ENCODE data around the gene ADK. TPM values are rescaled to one million over a fixed set of nuclear protein-coding genes. Genes with fewer than 3 reads are reported as not detected.
"Not testable (repeated sequence)": the region's sequence is repeated elsewhere in the genome, so short reads cannot be mapped to it uniquely, and the experiment has no call there.

ADK gene
- total RNA-seq, 1 experiment from 2014 or later: 26.8 TPM

GRCh38 chr10:74222467-74222866 lies 71.4 kb downstream of the ADK start:
- H3K23ac ChIP-seq (ENCODE audit: insufficient read length, low read depth, low read length); H3K27me3 Mint-ChIP-seq (ENCODE audit: low read depth); H3K9me3 Mint-ChIP-seq; H4K91ac ChIP-seq (ENCODE audit: insufficient read length, low read depth, low read length); H3K4me1 ChIP-seq (ENCODE audit: insufficient read depth, low read length); H4K20me1 ChIP-seq (ENCODE audit: control insufficient read depth, insufficient read depth, insufficient read length); H3K4me2 ChIP-seq (ENCODE audit: insufficient read depth, insufficient read length, low read length); H2BK5ac ChIP-seq (ENCODE audit: insufficient read length, low read length); H3K23me2 ChIP-seq (ENCODE audit: insufficient read length, low read depth, low read length, poor library complexity, severe bottlenecking); H3K36me3 Mint-ChIP-seq (ENCODE audit: insufficient read depth in 1 of 3, low read depth in 3 of 3); H3K27ac ChIP-seq (ENCODE audit: insufficient read length, low read depth, low read length); H3K27me3 ChIP-seq (ENCODE audit: insufficient read depth, low read length); H4K5ac ChIP-seq (ENCODE audit: insufficient read length, low read depth, low read length); H3K79me1 ChIP-seq (ENCODE audit: insufficient read depth, low read depth, low read length, poor library complexity, severe bottlenecking); H2BK120ac ChIP-seq (ENCODE audit: low read depth, low read length, poor library complexity, severe bottlenecking); H3K27ac Mint-ChIP-seq; H3K56ac ChIP-seq (ENCODE audit: insufficient read length, low read depth, low read length); H2AFZ ChIP-seq (ENCODE audit: low read length); H3K4me3 Mint-ChIP-seq; H2BK12ac ChIP-seq (ENCODE audit: insufficient read length, low read depth, low read length); H3K14ac ChIP-seq (ENCODE audit: insufficient read depth, low read length); H3K79me2 ChIP-seq (ENCODE audit: insufficient read depth, low read length); H3T11ph ChIP-seq (ENCODE audit: low read length); H4K8ac ChIP-seq (replicated peaks; ENCODE audit: insufficient read length, low read depth, low read length); DNase-seq; H3K9ac ChIP-seq (ENCODE audit: extremely low read depth, insufficient read length, low read length); H3K9me3 ChIP-seq (ENCODE audit: control insufficient read depth, low read depth, low read length); H2BK20ac ChIP-seq (ENCODE audit: low read depth, low read length, poor library complexity, severe bottlenecking); H2BK15ac ChIP-seq (ENCODE audit: low read depth, low read length); H3K18ac ChIP-seq (ENCODE audit: insufficient read length, low read depth, low read length); H3K4ac ChIP-seq (ENCODE audit: low read depth, low read length); H2AK5ac ChIP-seq (ENCODE audit: insufficient read length, low read length); H3K4me1 Mint-ChIP-seq: not testable (repeated sequence)
- no CpG with 5 or more reads among the region's 4 CpGs for WGBS (ENCODE audit: extremely low coverage, insufficient read length, low lambda C conversion rate)
